ENCODE results near the gene SLAMF9.

Gene SLAMF9

GRCh38 chr1:159932296-159933285 lies 21.4 kb downstream of the SLAMF9 start:
- no peak overlapping the region for H3K4me3 ChIP-seq (ENCODE audit: insufficient read length, low read depth)
- peaks cover 17% of the 10 kb centered on the region for H3K4me1 ChIP-seq (ENCODE audit: insufficient read depth, insufficient read length)
- TF ChIP-seq YY1 (IDR thresholded peaks at IDR 0.05; ENCODE audit: insufficient read depth, insufficient read length), result no peak
- no peak for TF ChIP-seq SUZ12 (IDR thresholded peaks at IDR 0.05; ENCODE audit: extremely low read depth, insufficient read depth, insufficient read length)
- no peak for TF ChIP-seq ZNF274 (IDR thresholded peaks at IDR 0.05; ENCODE audit: low read depth, low read length)
- H3K9me3 ChIP-seq (ENCODE audit: insufficient read depth, low read length), result no peaks in the 10 kb centered on the region
- no peak for DNase-seq (ENCODE audit: low read depth, low spot score)
- no peaks in the 10 kb centered on the region for H3K27me3 ChIP-seq (ENCODE audit: insufficient read depth, insufficient read length)
- peaks cover 85% of the 10 kb centered on the region for H3K36me3 ChIP-seq (ENCODE audit: insufficient read depth, insufficient read length, low read length)
- no peak overlapping the region for H3K9ac ChIP-seq (ENCODE audit: insufficient read length, low read depth)

DNA sequence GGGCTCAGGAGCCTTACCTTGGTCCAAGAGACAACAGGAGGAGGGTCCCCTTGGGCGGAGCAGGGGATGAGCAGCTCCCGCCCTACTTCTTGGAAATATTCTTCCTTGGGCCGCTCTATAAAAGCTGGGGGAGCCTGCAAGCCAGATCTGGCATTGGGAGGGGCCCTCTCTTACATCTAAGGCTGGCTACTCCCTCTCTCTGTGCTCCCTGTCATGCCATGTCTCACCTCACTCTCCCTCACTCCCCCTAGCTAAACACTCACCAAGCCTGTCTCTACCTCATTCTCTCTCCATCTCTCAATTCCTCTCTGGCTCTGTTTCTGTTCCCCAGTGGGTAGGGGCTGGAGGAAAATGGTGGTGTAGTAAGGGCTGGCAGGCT lies 22.3 kb downstream of the SLAMF9 start:
- Histone ChIP-seq H3K36me3 (ENCODE audit: insufficient read depth, insufficient read length, low read length) (peaks cover 91% of the 10 kb centered on the region), H3K9me3 (ENCODE audit: insufficient read depth, low read length) (no peaks in the 10 kb centered on the region), H3K27me3 (ENCODE audit: insufficient read depth, insufficient read length) (no peaks in the 10 kb centered on the region), H3K4me1 (ENCODE audit: insufficient read depth, insufficient read length) (peaks cover 10% of the 10 kb centered on the region), H3K9ac (ENCODE audit: insufficient read length, low read depth) (no peak overlapping the region), H3K4me3 (ENCODE audit: insufficient read length, low read depth) (no peak overlapping the region)
- TF ChIP-seq SUZ12 (IDR thresholded peaks at IDR 0.05; ENCODE audit: extremely low read depth, insufficient read depth, insufficient read length) (no peak), YY1 (IDR thresholded peaks at IDR 0.05; ENCODE audit: insufficient read depth, insufficient read length) (no peak), ZNF274 (IDR thresholded peaks at IDR 0.05; ENCODE audit: low read depth, low read length) (no peak)
- no peak for DNase-seq (ENCODE audit: low read depth, low spot score)

- Histone ChIP-seq H3K36me3 (ENCODE audit: insufficient read depth, insufficient read length, low read length) (peaks cover 96% of the 10 kb centered on the region), H3K27me3 (ENCODE audit: insufficient read depth, insufficient read length) (no peaks in the 10 kb centered on the region), H3K4me3 (ENCODE audit: insufficient read length, low read depth) (no peak overlapping the region), H3K9me3 (ENCODE audit: insufficient read depth, low read length) (no peaks in the 10 kb centered on the region), H3K4me1 (ENCODE audit: insufficient read depth, insufficient read length) (peaks cover 5% of the 10 kb centered on the region), H3K9ac (ENCODE audit: insufficient read length, low read depth) (no peak overlapping the region)
- TF ChIP-seq YY1 (IDR thresholded peaks at IDR 0.05; ENCODE audit: insufficient read depth, insufficient read length), result no peak
- no peak for TF ChIP-seq ZNF274 (IDR thresholded peaks at IDR 0.05; ENCODE audit: low read depth, low read length)
- no peak for TF ChIP-seq SUZ12 (IDR thresholded peaks at IDR 0.05; ENCODE audit: extremely low read depth, insufficient read depth, insufficient read length)
- DNase-seq (ENCODE audit: low read depth, low spot score), result no peak
Observed at GRCh38 chr1:159931101-159931794, 22.8 kb downstream of the SLAMF9 start.

- no peak for TF ChIP-seq YY1 (IDR thresholded peaks at IDR 0.05; ENCODE audit: insufficient read depth, insufficient read length)
- no peak for TF ChIP-seq ZNF274 (IDR thresholded peaks at IDR 0.05; ENCODE audit: low read depth, low read length)
- TF ChIP-seq SUZ12 (IDR thresholded peaks at IDR 0.05; ENCODE audit: extremely low read depth, insufficient read depth, insufficient read length), result no peak
- no peak overlapping the region for H3K9ac ChIP-seq (ENCODE audit: insufficient read length, low read depth)
- no peaks in the 10 kb centered on the region for H3K9me3 ChIP-seq (ENCODE audit: insufficient read depth, low read length)
- peaks cover 4% of the 10 kb centered on the region for H3K4me1 ChIP-seq (ENCODE audit: insufficient read depth, insufficient read length)
- DNase-seq (ENCODE audit: low read depth, low spot score), result no peak
- no peak overlapping the region for H3K4me3 ChIP-seq (ENCODE audit: insufficient read length, low read depth)
- no peaks in the 10 kb centered on the region for H3K27me3 ChIP-seq (ENCODE audit: insufficient read depth, insufficient read length)
- peaks cover 92% of the 10 kb centered on the region for H3K36me3 ChIP-seq (ENCODE audit: insufficient read depth, insufficient read length, low read length)
Observed at GRCh38 chr1:159930634-159931033, 23.4 kb downstream of the SLAMF9 start.

DNA sequence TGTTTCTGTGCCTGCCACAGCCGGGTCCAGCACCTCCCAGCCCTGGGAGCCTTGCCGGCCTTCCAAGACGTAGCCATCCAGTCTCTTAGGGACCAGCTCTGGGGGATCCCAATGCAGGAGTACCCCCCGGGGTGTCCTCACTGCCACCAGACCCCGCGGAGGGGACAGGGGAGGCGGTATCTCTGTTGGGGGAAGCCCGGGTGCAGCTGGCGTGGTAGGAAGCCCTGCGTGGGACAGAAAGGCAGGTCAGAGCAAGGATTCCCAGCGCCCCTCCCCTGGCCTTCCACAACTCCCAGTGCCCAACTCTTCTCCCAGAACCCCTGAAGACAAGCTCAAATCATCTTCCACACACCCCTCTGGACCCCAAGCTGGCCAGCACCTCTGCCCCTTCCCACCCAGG lies 23.8 kb downstream of the SLAMF9 start:
- DNase-seq (ENCODE audit: low read depth, low spot score), result no peak
- Histone ChIP-seq H3K9ac (ENCODE audit: insufficient read length, low read depth) (no peak overlapping the region), H3K9me3 (ENCODE audit: insufficient read depth, low read length) (no peaks in the 10 kb centered on the region), H3K36me3 (ENCODE audit: insufficient read depth, insufficient read length, low read length) (peaks cover 88% of the 10 kb centered on the region), H3K4me3 (ENCODE audit: insufficient read length, low read depth) (no peak overlapping the region), H3K4me1 (ENCODE audit: insufficient read depth, insufficient read length) (peaks cover 4% of the 10 kb centered on the region), H3K27me3 (ENCODE audit: insufficient read depth, insufficient read length) (no peaks in the 10 kb centered on the region)
- TF ChIP-seq ZNF274 (IDR thresholded peaks at IDR 0.05; ENCODE audit: low read depth, low read length) (no peak), SUZ12 (IDR thresholded peaks at IDR 0.05; ENCODE audit: extremely low read depth, insufficient read depth, insufficient read length) (no peak), YY1 (IDR thresholded peaks at IDR 0.05; ENCODE audit: insufficient read depth, insufficient read length) (no peak)

DNA sequence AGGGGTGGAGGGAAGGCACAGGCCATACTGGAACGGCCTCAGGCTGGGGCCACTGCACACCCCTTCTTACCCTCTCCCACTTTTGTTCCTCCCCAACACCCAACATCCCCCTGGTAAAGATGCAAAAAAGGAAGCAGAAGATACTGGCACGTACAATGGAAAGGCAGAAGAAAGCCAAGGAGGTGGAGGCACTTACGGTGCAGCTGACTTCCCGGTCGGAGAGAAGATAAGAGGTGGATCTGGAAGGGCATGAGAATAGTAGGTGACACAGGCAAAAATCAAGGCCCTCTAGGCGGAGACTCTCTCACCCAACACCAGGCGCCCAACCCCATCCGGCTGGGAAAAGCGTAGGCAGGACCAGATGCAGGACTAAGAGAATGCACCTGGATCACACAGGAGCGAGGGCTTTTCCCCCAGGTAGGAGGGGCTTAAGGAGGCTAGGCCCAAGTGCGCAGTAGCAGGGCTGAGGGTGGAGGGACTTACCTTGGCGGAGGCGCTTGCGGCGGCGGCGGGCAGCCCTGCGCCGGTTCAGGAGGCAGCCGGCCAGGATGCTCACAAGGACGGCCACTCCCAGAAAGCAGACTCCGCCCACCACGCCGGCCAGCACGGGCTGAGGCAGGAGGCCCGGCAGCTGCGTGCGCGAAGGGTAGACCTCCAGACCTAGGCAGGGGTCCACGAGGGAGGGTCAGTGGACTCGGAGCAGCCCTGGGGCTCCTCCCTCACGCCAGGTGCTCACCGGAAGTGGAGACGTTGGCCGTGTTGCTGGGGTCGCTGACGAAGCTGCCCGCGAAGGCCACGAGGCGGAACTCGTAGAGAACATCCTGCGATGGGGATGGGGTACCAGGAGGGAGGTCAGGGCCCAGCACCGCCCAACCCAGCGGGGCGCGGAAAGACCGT lies 24.6 kb downstream of the SLAMF9 start:
- Histone ChIP-seq H3K4me3 (ENCODE audit: insufficient read length, low read depth) (no peak overlapping the region), H3K9me3 (ENCODE audit: insufficient read depth, low read length) (no peaks in the 10 kb centered on the region), H3K36me3 (ENCODE audit: insufficient read depth, insufficient read length, low read length) (peaks cover 83% of the 10 kb centered on the region), H3K4me1 (ENCODE audit: insufficient read depth, insufficient read length) (peaks cover 4% of the 10 kb centered on the region), H3K9ac (ENCODE audit: insufficient read length, low read depth) (no peak overlapping the region), H3K27me3 (ENCODE audit: insufficient read depth, insufficient read length) (no peaks in the 10 kb centered on the region)
- TF ChIP-seq YY1 (IDR thresholded peaks at IDR 0.05; ENCODE audit: insufficient read depth, insufficient read length) (no peak), SUZ12 (IDR thresholded peaks at IDR 0.05; ENCODE audit: extremely low read depth, insufficient read depth, insufficient read length) (no peak), ZNF274 (IDR thresholded peaks at IDR 0.05; ENCODE audit: low read depth, low read length) (no peak)
- DNase-seq (ENCODE audit: low read depth, low spot score), result no peak
